ENCODE measurements around the gene TMEM221. TPM values are rescaled to one million over a fixed set of nuclear protein-coding genes. Genes with fewer than 3 reads are reported as not detected.
A peak's percentile ranks its signal among the peaks of the same experiment; 100 is the strongest.
"Not testable (repeated sequence)": the region's sequence is repeated elsewhere in the genome, so short reads cannot be mapped to it uniquely, and the experiment has no call there.

Gene TMEM221
- total and polyA plus RNA-seq, 11 donors, result 0.04 to 0.52 TPM; not detected in 9

DNA sequence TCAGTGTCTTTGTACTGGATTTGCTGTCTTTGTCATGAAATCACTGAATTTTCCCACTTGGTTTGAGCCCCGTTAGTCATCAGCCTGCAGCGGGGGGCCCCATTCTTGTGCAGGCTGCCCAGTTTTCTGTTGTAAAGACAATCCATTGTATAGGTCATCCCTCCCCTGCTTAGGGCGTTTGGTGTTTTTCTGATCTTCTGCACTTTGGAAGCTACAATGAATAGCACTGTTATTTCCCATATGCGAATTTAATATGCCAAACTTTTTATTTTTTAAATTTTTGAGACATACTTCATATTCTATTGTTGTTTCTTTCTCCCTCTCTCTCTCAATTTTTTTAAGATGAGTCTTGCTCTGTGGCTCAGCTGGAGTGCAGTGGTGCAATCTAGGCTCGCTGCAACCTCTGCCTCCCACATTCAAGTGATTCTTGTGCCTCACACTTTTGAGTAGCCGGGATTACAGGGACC lies 30.9 kb upstream of the TMEM221 start:
- no peaks in the 10 kb centered on the region for H3K9me3 ChIP-seq
- intact Hi-C loops (cut with DNase I), result loop anchor here in 1 of 10 donors (10.0 kb wide), 1 partner anchor 75 kb away; the partner anchor contains the start of gene COLGALT1
- TF ChIP-seq, protein P1, sequence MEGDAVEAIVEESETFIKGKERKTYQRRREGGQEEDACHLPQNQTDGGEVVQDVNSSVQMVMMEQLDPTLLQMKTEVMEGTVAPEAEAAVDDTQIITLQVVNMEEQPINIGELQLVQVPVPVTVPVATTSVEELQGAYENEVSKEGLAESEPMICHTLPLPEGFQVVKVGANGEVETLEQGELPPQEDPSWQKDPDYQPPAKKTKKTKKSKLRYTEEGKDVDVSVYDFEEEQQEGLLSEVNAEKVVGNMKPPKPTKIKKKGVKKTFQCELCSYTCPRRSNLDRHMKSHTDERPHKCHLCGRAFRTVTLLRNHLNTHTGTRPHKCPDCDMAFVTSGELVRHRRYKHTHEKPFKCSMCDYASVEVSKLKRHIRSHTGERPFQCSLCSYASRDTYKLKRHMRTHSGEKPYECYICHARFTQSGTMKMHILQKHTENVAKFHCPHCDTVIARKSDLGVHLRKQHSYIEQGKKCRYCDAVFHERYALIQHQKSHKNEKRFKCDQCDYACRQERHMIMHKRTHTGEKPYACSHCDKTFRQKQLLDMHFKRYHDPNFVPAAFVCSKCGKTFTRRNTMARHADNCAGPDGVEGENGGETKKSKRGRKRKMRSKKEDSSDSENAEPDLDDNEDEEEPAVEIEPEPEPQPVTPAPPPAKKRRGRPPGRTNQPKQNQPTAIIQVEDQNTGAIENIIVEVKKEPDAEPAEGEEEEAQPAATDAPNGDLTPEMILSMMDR (IDR thresholded peaks at IDR 0.05), result no peak
- TF ChIP-seq POLR2A (IDR thresholded peaks at IDR 0.05), result no peak
- H3K27ac ChIP-seq, result peak overlapping the region in 1 of 12 donors; percentile 32
- H3K4me1 ChIP-seq, result peaks cover 0 to 52% (median 18%) of the 10 kb centered on the region in 12 donors
- H3K4me3 ChIP-seq, result no peak overlapping the region
- ATAC-seq (no peak), DNase-seq (no peak)
- 69 to 83% (median 80%) methylated on average over 6 of the region's 6 CpGs for WGBS, 4 donors
- no peaks in the 10 kb centered on the region for H3K27me3 ChIP-seq
- peaks cover 0 to 9% (median 0%) of the 10 kb centered on the region in 9 donors for H3K36me3 ChIP-seq

DNA sequence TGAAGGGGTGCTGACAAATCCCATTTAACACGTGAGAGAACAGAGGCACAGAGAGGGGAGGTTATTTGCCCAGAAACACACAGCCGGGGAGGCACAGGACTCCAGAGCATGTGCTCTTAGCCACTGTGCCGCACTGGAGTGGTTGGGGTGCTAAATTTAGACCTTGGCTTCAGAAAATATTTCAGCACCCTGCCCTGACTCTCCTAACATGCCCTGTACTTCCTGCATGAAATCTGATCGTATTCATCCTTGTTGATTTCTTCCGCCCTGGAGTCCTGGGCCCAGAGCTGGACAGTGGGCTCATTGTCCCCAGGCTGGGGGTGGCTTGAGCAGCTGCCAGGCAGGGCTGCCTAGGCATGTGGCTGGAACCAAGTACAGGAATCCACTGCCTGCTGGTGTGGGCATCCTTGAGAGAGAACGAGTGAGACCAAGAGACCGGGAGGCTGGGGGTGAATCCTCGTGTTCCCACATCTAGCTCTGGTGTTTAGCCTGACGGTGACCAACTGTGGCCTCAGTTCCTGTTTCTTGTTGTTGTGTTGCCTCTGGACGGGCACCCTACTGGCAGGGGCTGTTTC lies 27.2 kb upstream of the TMEM221 start:
- WGBS, 4 donors, result 25 to 41% (median 35%) methylated on average over 10 of the region's 10 CpGs
- peaks cover 0 to 46% (median 22%) of the 10 kb centered on the region in 12 donors for H3K4me1 ChIP-seq
- DNase-seq, result peak in 4 of 5 donors; percentile 51 to 79 (median 68)

DNA sequence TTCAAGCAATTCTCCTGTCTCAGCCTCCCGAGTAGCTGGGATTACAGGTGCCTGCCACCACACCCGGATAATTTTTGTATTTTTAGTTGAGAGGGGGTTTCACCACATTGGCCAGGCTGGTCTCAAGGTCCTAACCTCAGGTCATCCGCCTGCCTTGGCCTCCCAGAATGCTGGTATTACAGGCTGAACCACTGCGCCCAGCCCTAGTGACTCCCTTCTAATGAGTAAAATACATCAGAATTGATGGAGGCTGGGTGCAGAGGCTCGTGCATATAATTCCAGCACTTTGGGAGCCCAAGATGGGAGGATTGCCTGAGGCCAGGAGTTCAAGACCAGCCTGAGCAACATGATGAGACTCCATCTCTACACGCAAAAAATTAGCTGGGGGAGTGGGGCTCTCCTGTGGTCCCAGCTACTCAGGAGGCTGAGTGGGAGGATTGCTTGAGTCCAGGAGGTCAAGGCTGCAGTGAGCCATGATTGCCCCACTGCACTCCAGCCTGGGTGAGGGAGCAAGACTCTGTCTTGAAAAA lies 26.6 kb upstream of the TMEM221 start:
- not testable (repeated sequence) for ATAC-seq

More for the DNA sequence above, 27.2 kb upstream of the TMEM221 start:
- Histone ChIP-seq H3K4me3 (no peak overlapping the region), H3K9me3 (no peaks in the 10 kb centered on the region), H3K27ac (peak overlapping the region in 11 of 12 donors; percentile 15 to 82 (median 71)), H3K36me3 (peaks cover 0 to 11% (median 0%) of the 10 kb centered on the region in 9 donors), H3K27me3 (no peaks in the 10 kb centered on the region)
- intact Hi-C loops (cut with DNase I), result loop anchor here in 1 of 10 donors (10.0 kb wide), 1 partner anchor 79 kb away; the partner anchor contains the start of gene COLGALT1
- peak; percentile 83 to 90 (median 87) for ATAC-seq
- TF ChIP-seq, protein P1 (IDR thresholded peaks at IDR 0.05), result no peak
- no peak for TF ChIP-seq POLR2A (IDR thresholded peaks at IDR 0.05)

DNA sequence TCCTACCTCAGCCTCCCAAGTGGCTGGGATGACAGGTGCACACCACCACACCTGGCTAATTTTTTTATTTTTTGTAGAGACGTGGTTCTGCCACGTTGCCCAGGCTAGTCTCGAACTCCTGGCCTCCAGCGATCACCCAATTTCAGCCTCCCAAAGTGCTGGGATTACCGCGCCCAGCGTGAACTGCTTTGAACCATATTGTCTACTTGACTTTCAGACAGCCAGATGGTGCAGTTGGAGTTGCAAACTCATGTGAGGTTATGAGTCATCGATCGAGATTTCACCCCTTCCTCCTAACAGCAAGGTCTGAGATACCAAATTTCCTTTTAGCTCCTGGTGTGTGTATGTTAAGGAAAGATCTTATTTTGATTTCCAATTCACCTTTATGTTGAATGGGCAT lies 24.6 kb upstream of the TMEM221 start:
- intact Hi-C loops (cut with DNase I), result loop anchor here in 1 of 10 donors (10.0 kb wide), 1 partner anchor 82 kb away; the partner anchor contains the start of gene COLGALT1
- Histone ChIP-seq H3K27ac (peak overlapping the region in 4 of 12 donors; percentile 14 to 55 (median 30)), H3K9me3 (no peaks in the 10 kb centered on the region), H3K36me3 (peaks cover 0 to 11% (median 0%) of the 10 kb centered on the region in 9 donors), H3K27me3 (no peaks in the 10 kb centered on the region), H3K4me3 (no peak overlapping the region), H3K4me1 (peaks cover 0 to 57% (median 26%) of the 10 kb centered on the region in 12 donors)
- no peak for DNase-seq
- TF ChIP-seq, protein P1 (IDR thresholded peaks at IDR 0.05), result no peak
- TF ChIP-seq POLR2A (IDR thresholded peaks at IDR 0.05), result no peak
- 78 to 86% (median 82%) methylated on average over 9 of the region's 9 CpGs for WGBS, 4 donors
- ATAC-seq, result no peak

More for the DNA sequence above, 26.6 kb upstream of the TMEM221 start:
- H3K9me3 ChIP-seq, H3K27me3 ChIP-seq, H3K4me3 ChIP-seq, DNase-seq: not testable (repeated sequence)
- peak overlapping the region in 10 of 12 donors; percentile 15 to 82 (median 68) for H3K27ac ChIP-seq
- peaks cover 0 to 44% (median 22%) of the 10 kb centered on the region in 12 donors for H3K4me1 ChIP-seq
- whole genome bisulfite sequencing, 4 donors, result 75 to 88% (median 85%) methylated on average over 6 of the region's 6 CpGs
- H3K36me3 ChIP-seq, result peaks cover 0 to 11% (median 0%) of the 10 kb centered on the region in 9 donors
- intact Hi-C loops (cut with DNase I), result loop anchor here in 1 of 10 donors (10.0 kb wide), 1 partner anchor 80 kb away; the partner anchor contains the start of gene COLGALT1

Data from heart left ventricle (tissue), 16 donors.